HepG2 (cell line): ENCODE measurements around the gene ZFAND2A. TPM values are rescaled to one million over a fixed set of nuclear protein-coding genes. Genes with fewer than 3 reads are reported as not detected.
"Not testable (repeated sequence)": the region's sequence is repeated elsewhere in the genome, so short reads cannot be mapped to it uniquely, and the experiment has no call there.

ENCODE experiments used
- ATAC-seq: fragments of 200-7000 bp; cut with Tn5 transposase; 3 replicates; pipeline ENCODE4 v1.9.1; 2020; ENCODE audit warnings: mild to moderate bottlenecking, moderate library complexity
- BruUV-seq: library from RNA; stranded (reverse); fragments of 400-500 nt; replicated peaks from 2 replicates; lab custom pipeline; 2021; lab: Mats Ljungman, UMichigan
- CTCF ChIA-PET: fragments of 300-600 bp; formaldehyde crosslinking; extraction: SDS; loops from one replicate; lab custom pipeline; 2021; ENCODE audit warnings: low total read pairs, inconsistent platforms, low intra/inter-chr PET ratio; lab: Yijun Ruan, JAX
- POLR2A ChIA-PET: fragments of 350-600 bp; sonication (Branson Sonifier 250); formaldehyde crosslinking; loops from one replicate; lab custom pipeline; 2020; ENCODE audit warnings: antibody characterized with exemption, inconsistent platforms; lab: Yijun Ruan, JAX
- DNase-seq: peaks from one replicate; pipeline ENCODE4 v3.0.0-alpha.2; 2015; ENCODE audit warnings: low spot score
- FAIRE-seq: peaks from 3 replicates; lab custom pipeline; 2011; peaks lifted over from hg19 to GRCh38; lab: Jason Lieb, UNC
- H2AFZ ChIP-seq: one replicate; pipeline ENCODE4 v1.6.1; 2011; ENCODE audit warnings: low read length, inconsistent platforms
- H3K27ac ChIP-seq: fragments of 300-600 bp; 3 replicates; pipeline ENCODE4 v1.8.0; 2011; ENCODE audit warnings: mixed run types, mild to moderate bottlenecking, mixed read lengths, low read length, inconsistent platforms; ENCODE audit not compliant: insufficient read depth; ENCODE audit errors: extremely low read length
- H3K27me3 ChIP-seq, 2 experiments: fragments of 200-600 bp in 1 of 2; 2 replicates in 1 of 2; 3 replicates in 1 of 2; pipeline versions ENCODE4 v1.6.0 to v1.8.0; 2011; ENCODE audit warnings: low read length in 2 of 2, mild to moderate bottlenecking in 2 of 2, moderate library complexity in 2 of 2, inconsistent platforms in 1 of 2; ENCODE audit not compliant: insufficient read depth in 2 of 2, control insufficient read depth in 1 of 2
- H3K36me3 ChIP-seq, 2 experiments: fragments of 200-600 bp in 1 of 2; replicated peaks in 1 of 2; 2 replicates in 1 of 2; 3 replicates in 1 of 2; pipeline versions ENCODE4 v1.5.1 to v1.8.0; 2011; ENCODE audit warnings: low read length in 2 of 2, inconsistent platforms in 1 of 2; ENCODE audit not compliant: insufficient read depth in 2 of 2, control insufficient read depth in 1 of 2
- H3K4me1 ChIP-seq: 2 replicates; pipeline ENCODE4 v1.5.1; 2012; ENCODE audit warnings: low read length, inconsistent platforms; ENCODE audit not compliant: insufficient read depth
- H3K4me2 ChIP-seq: 2 replicates; pipeline ENCODE4 v1.6.0; 2011; ENCODE audit warnings: low read depth, low read length, inconsistent platforms
- H3K4me3 ChIP-seq, 3 experiments: fragments of 200-600 bp in 1 of 3; sonication (generic), shearing (Covaris generic) in 1 of 3; replicated peaks in 1 of 3; 2 replicates each; pipeline ENCODE4 v1.5.1; 2011 to 2016; ENCODE audit warnings: low read length in 3 of 3, inconsistent platforms in 2 of 3, low read depth in 2 of 3, mild to moderate bottlenecking in 2 of 3, control low read depth in 1 of 3, mixed read lengths in 1 of 3; ENCODE audit not compliant: insufficient read depth in 1 of 3
- H3K79me2 ChIP-seq: one replicate; pipeline ENCODE4 v1.6.1; 2011; ENCODE audit warnings: low read length, inconsistent platforms; ENCODE audit not compliant: insufficient read depth
- H3K9ac ChIP-seq: 2 replicates; pipeline ENCODE4 v1.6.0; 2011; ENCODE audit warnings: mild to moderate bottlenecking, low read depth, low read length, inconsistent platforms; ENCODE audit not compliant: insufficient read depth
- H3K9me3 ChIP-seq: 2 replicates; pipeline ENCODE4 v1.5.1; 2012; ENCODE audit warnings: mild to moderate bottlenecking, low read length
- H4K20me1 ChIP-seq: 2 replicates; pipeline ENCODE4 v1.6.0; 2011; ENCODE audit warnings: inconsistent platforms, mild to moderate bottlenecking, low read length, moderate library complexity; ENCODE audit not compliant: insufficient read depth
- ATF7 ChIP-seq, 2 experiments: fragments of 450-650 bp in 1 of 2; sonication (generic) in 1 of 2; formaldehyde crosslinking in 1 of 2; IDR thresholded peaks; 2 replicates each; pipeline versions ENCODE4 v1.4.0 to v1.6.1; 2016 to 2020; ENCODE audit warnings: antibody characterized with exemption in 1 of 2, mild to moderate bottlenecking in 1 of 2, missing genetic modification reagents in 1 of 2
- SMC3 ChIP-seq: IDR thresholded peaks from 2 replicates; pipeline ENCODE4 v1.6.1; 2011; ENCODE audit warnings: low read length, improper control_type of control experiment
- SP140L ChIP-seq: sonication (generic); formaldehyde crosslinking; IDR thresholded peaks from 2 replicates; pipeline ENCODE4 v1.4.0; 2020; ENCODE audit warnings: missing genetic modification reagents, borderline replicate concordance
- STAG1 ChIP-seq: sonication (generic); formaldehyde crosslinking; IDR thresholded peaks from 2 replicates; pipeline ENCODE4 v1.4.0; 2020; ENCODE audit warnings: missing genetic modification reagents
- ZNF121 ChIP-seq: sonication (generic); formaldehyde crosslinking; IDR thresholded peaks from 2 replicates; pipeline ENCODE4 v1.5.0; 2020; ENCODE audit warnings: mild to moderate bottlenecking, missing genetic modification reagents
- WGBS: methylation state at CpG from one replicate; pipeline ENCODE4 v1.1.6; 2017; ENCODE audit warnings: low lambda C conversion rate; 5-methylcytosine and 5-hydroxymethylcytosine counted together
- in situ Hi-C: cut with HindIII; loops from 2 replicates; pipeline ENCODE4 v1.10.0; 2017; ENCODE audit warnings: low pct_unique_long_range_greater_than_20kb; ENCODE audit not compliant: extremely low pct_ligation_motif_present
- intact Hi-C: fragments of 100-400 bp; cut with micrococcal nuclease; formaldehyde crosslinking; loops from one replicate; pipeline ENCODE4 v1.10.0; 2022; ENCODE audit not compliant: unreplicated experiment
- polyA plus RNA-seq, 8 experiments: library from polyadenylated mRNA; depleted of rRNA in 3 of 8; stranded (reverse) in 7 of 8; unstranded in 1 of 8; fragments of >200 nt; fragmentation: Illumina TruSeq in 4 of 8; extraction: Trizol in 4 of 8; gene quantifications; 2 replicates each; pipeline versions ENCODE4 v1.2.1 to v1.2.3, GENCODE V29; 2011 to 2016; ENCODE audit warnings: low read depth in 4 of 8, missing spikeins in 1 of 8, mixed read lengths in 1 of 8; ENCODE audit not compliant: insufficient read depth in 1 of 8
- total RNA-seq, 5 experiments: library from RNA; depleted of rRNA; stranded (reverse); fragments of >200 nt; fragmentation: Illumina TruSeq; extraction: Trizol; gene quantifications; 2 replicates each; pipeline ENCODE4 v1.2.3, GENCODE V29; 2016; ENCODE audit warnings: low read depth in 1 of 5
- TF ChIP-seq, protein P1 (sequence below): sonication (generic); formaldehyde crosslinking; IDR thresholded peaks from 2 replicates; pipeline ENCODE4 v1.5.1; 2020; ENCODE audit warnings: mild to moderate bottlenecking, missing genetic modification reagents, moderate library complexity
- TF ChIP-seq, protein P2 (sequence below): sonication (generic); formaldehyde crosslinking; IDR thresholded peaks from 2 replicates; pipeline ENCODE4 v1.5.0; 2020; ENCODE audit warnings: mild to moderate bottlenecking, missing genetic modification reagents, moderate library complexity

Gene ZFAND2A
- total and polyA plus RNA-seq, 2 of the 13 experiments (the other 11 are each of a cell fraction or from before 2014, with no cell fraction given), result 140 to 153 TPM

DNA sequence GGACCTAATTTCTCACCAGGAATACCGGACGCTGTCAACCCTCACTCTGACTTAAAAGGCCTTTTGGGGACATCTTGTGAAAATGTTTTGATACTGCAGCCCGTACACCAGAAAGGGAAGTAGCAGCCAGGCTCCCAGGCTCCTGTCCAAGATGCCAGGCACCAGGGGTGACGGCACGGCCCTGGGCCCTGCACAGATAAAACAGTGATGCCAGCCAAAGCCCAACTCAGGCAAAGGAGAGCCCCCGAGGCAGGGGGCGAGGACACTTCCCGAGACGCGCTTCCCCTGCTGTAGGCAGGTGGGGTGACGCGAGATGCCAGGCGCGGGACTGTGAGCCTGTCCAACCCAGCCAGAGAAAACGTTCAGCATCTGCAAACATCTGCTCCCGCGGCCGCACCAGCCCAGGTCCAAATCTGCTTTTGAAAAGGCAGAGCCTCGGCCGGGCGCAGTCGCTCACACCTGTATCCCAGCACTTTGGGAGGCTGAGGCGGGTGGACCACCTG is 15.7 kb downstream of the ZFAND2A start (continued):
- TF ChIP-seq, protein P1, sequence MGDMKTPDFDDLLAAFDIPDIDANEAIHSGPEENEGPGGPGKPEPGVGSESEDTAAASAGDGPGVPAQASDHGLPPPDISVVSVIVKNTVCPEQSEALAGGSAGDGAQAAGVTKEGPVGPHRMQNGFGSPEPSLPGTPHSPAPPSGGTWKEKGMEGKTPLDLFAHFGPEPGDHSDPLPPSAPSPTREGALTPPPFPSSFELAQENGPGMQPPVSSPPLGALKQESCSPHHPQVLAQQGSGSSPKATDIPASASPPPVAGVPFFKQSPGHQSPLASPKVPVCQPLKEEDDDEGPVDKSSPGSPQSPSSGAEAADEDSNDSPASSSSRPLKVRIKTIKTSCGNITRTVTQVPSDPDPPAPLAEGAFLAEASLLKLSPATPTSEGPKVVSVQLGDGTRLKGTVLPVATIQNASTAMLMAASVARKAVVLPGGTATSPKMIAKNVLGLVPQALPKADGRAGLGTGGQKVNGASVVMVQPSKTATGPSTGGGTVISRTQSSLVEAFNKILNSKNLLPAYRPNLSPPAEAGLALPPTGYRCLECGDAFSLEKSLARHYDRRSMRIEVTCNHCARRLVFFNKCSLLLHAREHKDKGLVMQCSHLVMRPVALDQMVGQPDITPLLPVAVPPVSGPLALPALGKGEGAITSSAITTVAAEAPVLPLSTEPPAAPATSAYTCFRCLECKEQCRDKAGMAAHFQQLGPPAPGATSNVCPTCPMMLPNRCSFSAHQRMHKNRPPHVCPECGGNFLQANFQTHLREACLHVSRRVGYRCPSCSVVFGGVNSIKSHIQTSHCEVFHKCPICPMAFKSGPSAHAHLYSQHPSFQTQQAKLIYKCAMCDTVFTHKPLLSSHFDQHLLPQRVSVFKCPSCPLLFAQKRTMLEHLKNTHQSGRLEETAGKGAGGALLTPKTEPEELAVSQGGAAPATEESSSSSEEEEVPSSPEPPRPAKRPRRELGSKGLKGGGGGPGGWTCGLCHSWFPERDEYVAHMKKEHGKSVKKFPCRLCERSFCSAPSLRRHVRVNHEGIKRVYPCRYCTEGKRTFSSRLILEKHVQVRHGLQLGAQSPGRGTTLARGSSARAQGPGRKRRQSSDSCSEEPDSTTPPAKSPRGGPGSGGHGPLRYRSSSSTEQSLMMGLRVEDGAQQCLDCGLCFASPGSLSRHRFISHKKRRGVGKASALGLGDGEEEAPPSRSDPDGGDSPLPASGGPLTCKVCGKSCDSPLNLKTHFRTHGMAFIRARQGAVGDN (CRISPR knock-in tag), result peak; percentile 41; the same call in 1 of the 2 replicates
- TF ChIP-seq SMC3 (peak; percentile 23; the same call in 1 of the 2 replicates), SP140L (CRISPR knock-in tag) (no peak), STAG1 (CRISPR knock-in tag) (peak; percentile 52)
- TF ChIP-seq, protein P2, sequence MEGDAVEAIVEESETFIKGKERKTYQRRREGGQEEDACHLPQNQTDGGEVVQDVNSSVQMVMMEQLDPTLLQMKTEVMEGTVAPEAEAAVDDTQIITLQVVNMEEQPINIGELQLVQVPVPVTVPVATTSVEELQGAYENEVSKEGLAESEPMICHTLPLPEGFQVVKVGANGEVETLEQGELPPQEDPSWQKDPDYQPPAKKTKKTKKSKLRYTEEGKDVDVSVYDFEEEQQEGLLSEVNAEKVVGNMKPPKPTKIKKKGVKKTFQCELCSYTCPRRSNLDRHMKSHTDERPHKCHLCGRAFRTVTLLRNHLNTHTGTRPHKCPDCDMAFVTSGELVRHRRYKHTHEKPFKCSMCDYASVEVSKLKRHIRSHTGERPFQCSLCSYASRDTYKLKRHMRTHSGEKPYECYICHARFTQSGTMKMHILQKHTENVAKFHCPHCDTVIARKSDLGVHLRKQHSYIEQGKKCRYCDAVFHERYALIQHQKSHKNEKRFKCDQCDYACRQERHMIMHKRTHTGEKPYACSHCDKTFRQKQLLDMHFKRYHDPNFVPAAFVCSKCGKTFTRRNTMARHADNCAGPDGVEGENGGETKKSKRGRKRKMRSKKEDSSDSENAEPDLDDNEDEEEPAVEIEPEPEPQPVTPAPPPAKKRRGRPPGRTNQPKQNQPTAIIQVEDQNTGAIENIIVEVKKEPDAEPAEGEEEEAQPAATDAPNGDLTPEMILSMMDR (CRISPR knock-in tag), result peak; percentile 55

DNA sequence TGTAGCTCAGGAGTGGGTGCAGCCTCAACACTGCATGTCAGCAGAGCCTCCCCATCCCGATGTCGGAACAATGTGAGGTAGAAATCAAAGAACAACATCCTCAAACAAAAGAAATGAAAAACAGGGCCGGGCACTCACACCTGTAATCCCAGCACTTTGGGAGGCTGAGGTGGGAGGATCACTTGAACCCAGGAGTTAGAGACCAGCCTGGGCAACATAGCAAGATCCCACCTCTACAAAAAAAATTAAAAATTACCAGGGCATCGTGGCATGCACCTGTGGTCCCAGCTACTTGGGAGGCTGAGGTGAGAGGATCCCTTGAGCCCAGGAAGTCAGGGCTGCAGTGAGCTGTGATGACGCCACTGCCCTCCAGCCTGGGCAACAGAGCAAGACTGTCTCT is 17.0 kb downstream of the ZFAND2A start:
- H3K79me2 ChIP-seq; H3K9me3 ChIP-seq; BruUV-seq; H3K27ac ChIP-seq; FAIRE-seq; in situ Hi-C loops; DNase-seq; H2AFZ ChIP-seq; H3K4me2 ChIP-seq; intact Hi-C loops; H3K36me3 ChIP-seq; H3K4me3 ChIP-seq; ATAC-seq; H4K20me1 ChIP-seq; H3K9ac ChIP-seq; H3K27me3 ChIP-seq; CTCF ChIA-PET; POLR2A ChIA-PET; TF ChIP-seq ATF7 (CRISPR knock-in tag; IDR thresholded peaks at IDR 0.05): not testable (repeated sequence)
- WGBS, result 96% methylated on average over 5 of the region's 5 CpGs
- H3K4me1 ChIP-seq, result peaks cover 18% of the 10 kb centered on the region
- TF ChIP-seq ZNF121 (CRISPR knock-in tag), result peak; percentile 75
- TF ChIP-seq ATF7 (IDR thresholded peaks at IDR 0.05), result peak; percentile 82
